GM12891 (cell line): ENCODE measurements around the gene COL6A3.

Experiments
- PAX5 ChIP-seq: IDR thresholded peaks from 2 replicates; pipeline ENCODE4 v1.6.1; 2011; ENCODE audit warnings: low read length, moderate library complexity, mild to moderate bottlenecking; ENCODE audit not compliant: insufficient read depth, severe bottlenecking
- POLR2A ChIP-seq: IDR thresholded peaks from 2 replicates; pipeline ENCODE4 v1.6.1; 2011; ENCODE audit warnings: low read depth, low read length, control low read depth
- POLR2AphosphoS5 ChIP-seq: IDR thresholded peaks from 2 replicates; pipeline ENCODE4 v1.6.1; 2011; ENCODE audit warnings: low read depth, low read length, control low read depth
- POU2F2 ChIP-seq: IDR thresholded peaks from 2 replicates; pipeline ENCODE4 v1.6.1; 2011; ENCODE audit warnings: low read depth, mild to moderate bottlenecking, control low read depth, low read length, moderate library complexity
- SPI1 ChIP-seq: IDR thresholded peaks from 2 replicates; pipeline ENCODE4 v1.6.1; 2011; ENCODE audit warnings: low read depth, low read length, control low read depth
- TAF1 ChIP-seq: IDR thresholded peaks from 2 replicates; pipeline ENCODE4 v1.6.1; 2011; ENCODE audit warnings: low read depth, low read length, control low read depth

DNA sequence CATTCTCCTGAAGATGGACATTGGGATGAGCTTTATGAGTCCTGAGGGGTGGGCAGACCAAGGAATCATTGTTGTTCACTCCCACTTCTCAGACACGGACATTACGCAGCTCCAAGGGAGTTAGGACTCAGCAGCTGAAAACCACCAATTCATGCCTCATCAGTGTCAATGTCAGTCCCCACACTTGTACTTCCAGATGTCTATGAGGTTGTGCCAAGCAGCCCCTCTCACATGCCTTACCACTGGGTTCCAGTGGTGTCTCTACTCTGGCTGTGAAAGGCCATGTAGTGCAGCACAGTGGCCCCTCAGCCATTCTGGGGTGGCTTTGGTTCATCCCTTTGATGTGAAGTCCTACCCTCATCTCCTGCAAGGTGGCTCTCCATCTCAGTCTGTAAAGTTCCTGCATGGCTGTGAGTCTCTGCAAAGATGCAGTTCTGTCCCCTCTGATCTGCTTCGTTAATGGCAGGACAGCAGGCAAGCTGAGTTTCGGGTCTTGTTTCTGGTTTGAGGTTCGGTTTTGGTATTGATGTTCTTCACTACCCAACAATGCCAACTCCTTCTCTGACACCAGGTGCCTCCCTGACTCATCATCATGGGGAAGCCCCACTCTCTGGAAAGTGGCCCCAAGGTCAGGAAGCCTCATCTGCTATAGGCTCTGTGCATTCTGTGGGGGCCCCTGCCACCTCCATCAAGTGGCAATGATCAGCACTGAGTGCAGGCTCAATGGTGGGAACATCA is 14.0 kb upstream of the COL6A3 start:
- TF ChIP-seq POLR2AphosphoS5 (no peak), POLR2A (no peak), POU2F2 (no peak), SPI1 (no peak), TAF1 (no peak), PAX5 (no peak)
